ENCODE data around the gene VWA3B. TPM values are rescaled to one million over a fixed set of nuclear protein-coding genes. Genes with fewer than 3 reads are reported as not detected.

VWA3B gene
- total RNA-seq, 6 experiments from 2014 or later, result 0.09 to 0.24 (median 0.13) TPM; not detected in 2

- ATAC-seq (no peak), DNase-seq (no peak)
- intact Hi-C loops (cut with DNase I), result no loop called here
- Histone ChIP-seq H3K4me3 (no peak overlapping the region), H3K9me3 (no peaks in the 10 kb centered on the region), H3K27me3 (no peaks in the 10 kb centered on the region), H3K27ac (no peak overlapping the region), H3K4me1 (no peaks in the 10 kb centered on the region), H3K36me3 (no peaks in the 10 kb centered on the region)
- 83% methylated on average over 1 of the region's 5 CpGs for WGBS (ENCODE audit: insufficient coverage, low coverage, low lambda C conversion rate, missing lambda C conversion rate)
- no peak for TF ChIP-seq POLR2A (IDR thresholded peaks at IDR 0.05)
- TF ChIP-seq CTCF (IDR thresholded peaks at IDR 0.05), result no peak
Observed at GRCh38 chr2:98067160-98067559, 19.8 kb upstream of the VWA3B start.

DNA sequence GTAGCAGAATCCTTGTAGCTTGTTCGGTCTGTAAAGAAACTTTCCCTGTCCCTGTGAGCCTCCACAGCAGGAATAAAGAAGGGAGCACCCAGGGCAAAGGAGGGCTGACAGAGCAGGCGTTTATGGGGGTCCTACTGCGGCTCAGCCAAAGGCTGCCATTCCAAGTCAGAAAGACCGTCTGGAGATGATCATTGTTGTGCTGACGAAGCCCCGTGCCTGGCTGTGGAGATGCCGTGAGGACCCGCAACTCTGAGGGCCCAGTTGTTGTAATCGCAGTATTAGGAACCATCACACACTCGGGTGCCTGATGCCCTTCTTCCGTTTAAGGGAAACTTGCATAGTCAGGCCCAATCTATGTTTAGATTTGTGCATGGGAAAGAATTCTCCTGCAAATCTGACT lies 16.9 kb upstream of the VWA3B start:
- 73% methylated on average over 10 of the region's 11 CpGs for WGBS (ENCODE audit: insufficient coverage, low coverage, low lambda C conversion rate, missing lambda C conversion rate)
- ATAC-seq (no peak), DNase-seq (no peak)
- Histone ChIP-seq H3K4me3 (no peak overlapping the region), H3K9me3 (no peaks in the 10 kb centered on the region), H3K27me3 (no peaks in the 10 kb centered on the region), H3K27ac (no peak overlapping the region), H3K4me1 (no peaks in the 10 kb centered on the region), H3K36me3 (no peaks in the 10 kb centered on the region)
- no peak for TF ChIP-seq POLR2A (IDR thresholded peaks at IDR 0.05)
- TF ChIP-seq CTCF (IDR thresholded peaks at IDR 0.05), result no peak
- intact Hi-C loops (cut with DNase I), result no loop called here

GRCh38 chr2:98072442-98072841 lies 14.5 kb upstream of the VWA3B start:
- Histone ChIP-seq H3K27ac (no peak overlapping the region), H3K27me3 (no peaks in the 10 kb centered on the region), H3K36me3 (no peaks in the 10 kb centered on the region), H3K4me1 (no peaks in the 10 kb centered on the region), H3K9me3 (no peaks in the 10 kb centered on the region), H3K4me3 (no peak overlapping the region)
- WGBS (ENCODE audit: insufficient coverage, low coverage, low lambda C conversion rate, missing lambda C conversion rate), result 80% methylated on average over 7 of the region's 7 CpGs
- DNase-seq (no peak), ATAC-seq (no peak)
- intact Hi-C loops (cut with DNase I), result no loop called here
- no peak for TF ChIP-seq CTCF (IDR thresholded peaks at IDR 0.05)
- no peak for TF ChIP-seq POLR2A (IDR thresholded peaks at IDR 0.05)

DNA sequence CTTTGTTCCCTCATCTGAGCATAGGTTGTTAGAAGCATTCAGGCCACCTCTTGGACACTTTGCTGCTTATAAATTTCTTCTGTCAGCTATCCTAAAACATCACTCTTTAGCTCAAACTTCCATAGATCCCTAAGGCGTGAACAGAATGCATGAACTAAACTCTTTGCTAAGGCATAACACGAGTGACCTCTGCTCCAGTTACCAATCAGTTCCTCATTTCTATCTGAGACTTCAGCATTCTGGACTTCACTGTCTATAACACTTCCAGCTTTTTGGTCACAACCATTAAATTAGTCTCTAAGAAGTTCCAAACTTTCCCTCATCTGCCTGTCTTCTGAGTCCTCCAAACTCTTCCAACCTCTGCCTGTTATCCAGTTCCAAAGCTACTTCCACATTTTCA lies 8.3 kb upstream of the VWA3B start:
- no peak for DNase-seq
- no peak for ATAC-seq
- H3K27ac ChIP-seq, result no peak overlapping the region
- intact Hi-C loops (cut with DNase I), result no loop called here
- H3K4me3 ChIP-seq, result no peak overlapping the region
- TF ChIP-seq POLR2A (IDR thresholded peaks at IDR 0.05) (no peak), CTCF (IDR thresholded peaks at IDR 0.05) (no peak)
- no peaks in the 10 kb centered on the region for H3K9me3 ChIP-seq
- no peaks in the 10 kb centered on the region for H3K27me3 ChIP-seq
- H3K36me3 ChIP-seq, result no peaks in the 10 kb centered on the region
- H3K4me1 ChIP-seq, result peaks cover 0 to 5% (median 0%) of the 10 kb centered on the region in 4 donors
- 50% methylated on average over 2 of the region's 2 CpGs for WGBS (ENCODE audit: insufficient coverage, low coverage, low lambda C conversion rate, missing lambda C conversion rate)
